NCI-H2081 (cell line): ENCODE results near the gene KLHDC8A.
"Not testable (repeated sequence)": the region's sequence is repeated elsewhere in the genome, so short reads cannot be mapped to it uniquely, and the experiment has no call there.

Source experiments
- DNase-seq, 2 experiments: peaks; one replicate each; lab custom pipeline; 2025; lab: John Stamatoyannopoulos, UW

Gene KLHDC8A

GRCh38 chr1:205371871-205372660 lies 15.3 kb upstream of the KLHDC8A start:
- no peak for DNase-seq

GRCh38 chr1:205370780-205371179 lies 14.1 kb upstream of the KLHDC8A start:
- peak; percentile 86 to 92 for DNase-seq

GRCh38 chr1:205369701-205370123 lies 13.0 kb upstream of the KLHDC8A start:
- DNase-seq = no peak

- no peak for DNase-seq
These were observed 11.8 kb upstream of the KLHDC8A start for GRCh38 chr1:205368478-205368877.

GRCh38 chr1:205365945-205366463 lies 9.3 kb upstream of the KLHDC8A start:
- peak; percentile 76 to 89 for DNase-seq

- DNase-seq = not testable (repeated sequence)
These were observed 8.4 kb upstream of the KLHDC8A start for GRCh38 chr1:205365086-205365485.

- no peak for DNase-seq
These were observed 4.2 kb upstream of the KLHDC8A start for GRCh38 chr1:205360891-205361290.

GRCh38 chr1:205359771-205360565 lies 3.2 kb upstream of the KLHDC8A start:
- DNase-seq = peak; percentile 69 to 77

- no peak for DNase-seq
These were observed 1.9 kb upstream of the KLHDC8A start for GRCh38 chr1:205358579-205358978.

- no peak for DNase-seq
These were observed 845 bp upstream of the KLHDC8A start for GRCh38 chr1:205357567-205357966.

- DNase-seq = peak; percentile 20 to 39
These were observed 1.7 kb downstream of the KLHDC8A start for GRCh38 chr1:205355075-205355453.

- DNase-seq = peak; percentile 68 to 73
These were observed 2.3 kb downstream of the KLHDC8A start for GRCh38 chr1:205354259-205355074.

- DNase-seq = no peak
These were observed 3.1 kb downstream of the KLHDC8A start for GRCh38 chr1:205353612-205354011.

- DNase-seq = no peak
These were observed 3.5 kb downstream of the KLHDC8A start for GRCh38 chr1:205353191-205353590.

GRCh38 chr1:205351984-205352713 lies 4.6 kb downstream of the KLHDC8A start:
- DNase-seq = peak; percentile 73

- no peak for DNase-seq
These were observed 6.0 kb downstream of the KLHDC8A start for GRCh38 chr1:205350691-205351141.

- DNase-seq = no peak
These were observed 6.6 kb downstream of the KLHDC8A start for GRCh38 chr1:205350124-205350523.

GRCh38 chr1:205348554-205349487 lies 7.9 kb downstream of the KLHDC8A start:
- DNase-seq = no peak

- DNase-seq = no peak
These were observed 9.7 kb downstream of the KLHDC8A start for GRCh38 chr1:205346956-205347574.

- no peak for DNase-seq
These were observed 11.0 kb downstream of the KLHDC8A start for GRCh38 chr1:205345761-205346160.
